IMR-90 (cell line): ENCODE data around the gene CIBAR2. TPM values are rescaled to one million over a fixed set of nuclear protein-coding genes. Genes with fewer than 3 reads are reported as not detected.

Source experiments
- ATAC-seq: fragments of 200-7000 bp; cut with Tn5 transposase; 2 replicates; pipeline ENCODE4 v1.9.1; 2020; ENCODE audit warnings: low read depth, mild to moderate bottlenecking, moderate library complexity
- BruUV-seq: library from RNA; stranded (reverse); fragments of 400-500 nt; replicated peaks from 2 replicates; lab custom pipeline; 2021; lab: Mats Ljungman, UMichigan
- CTCF ChIA-PET: fragments of 300-600 bp; formaldehyde crosslinking; extraction: SDS; loops from one replicate; lab custom pipeline; 2021; ENCODE audit warnings: antibody characterized with exemption; lab: Yijun Ruan, JAX
- POLR2A ChIA-PET: fragments of 300-600 bp; sonication (Branson Sonifier 250); formaldehyde crosslinking; loops from one replicate; lab custom pipeline; 2022; ENCODE audit warnings: antibody characterized with exemption; ENCODE audit not compliant: unreplicated experiment; lab: Charles Lee
- DNase-seq: peaks from one replicate; pipeline ENCODE4 v3.0.0; 2013
- H2AFZ ChIP-seq: replicated peaks from 2 replicates; pipeline ENCODE3; 2013; ENCODE audit warnings: low read length, mild to moderate bottlenecking; ENCODE audit not compliant: poor library complexity
- H2AK5ac ChIP-seq: 2 replicates; pipeline ENCODE4 v1.6.1; 2013; ENCODE audit warnings: low read depth, low read length, inconsistent platforms
- H2AK9ac ChIP-seq: replicated peaks from 2 replicates; pipeline ENCODE3; 2013; ENCODE audit warnings: mild to moderate bottlenecking, low read depth, low read length, moderate library complexity; ENCODE audit not compliant: poor library complexity
- H2BK120ac ChIP-seq: 2 replicates; pipeline ENCODE4 v1.6.1; 2013; ENCODE audit warnings: low read depth, low read length, inconsistent platforms
- H2BK15ac ChIP-seq: 3 replicates; pipeline ENCODE4 v1.6.1; 2013; ENCODE audit warnings: low read depth, low read length, inconsistent platforms
- H2BK20ac ChIP-seq: 2 replicates; pipeline ENCODE4 v1.6.1; 2013; ENCODE audit warnings: low read depth, mild to moderate bottlenecking, inconsistent platforms, low read length, moderate library complexity
- H2BK5ac ChIP-seq: 2 replicates; pipeline ENCODE4 v1.6.1; 2013; ENCODE audit warnings: mild to moderate bottlenecking, low read depth, low read length, inconsistent platforms; ENCODE audit not compliant: poor library complexity, severe bottlenecking
- H3K14ac ChIP-seq: replicated peaks from 2 replicates; pipeline ENCODE4 v1.6.1; 2013; ENCODE audit warnings: low read depth, low read length, inconsistent platforms
- H3K18ac ChIP-seq: 2 replicates; pipeline ENCODE4 v1.6.1; 2013; ENCODE audit warnings: low read depth, low read length, control low read depth
- H3K23ac ChIP-seq: 2 replicates; pipeline ENCODE4 v1.6.1; 2013; ENCODE audit warnings: low read depth, low read length, inconsistent platforms
- H3K27ac ChIP-seq: 2 replicates; pipeline ENCODE4 v1.5.1; 2013; ENCODE audit warnings: mild to moderate bottlenecking, control low read depth, low read length; ENCODE audit not compliant: insufficient read depth
- H3K27me3 ChIP-seq: 2 replicates; pipeline ENCODE4 v1.6.1; 2013; ENCODE audit warnings: low read length; ENCODE audit not compliant: control insufficient read depth, insufficient read depth
- H3K36me3 ChIP-seq: 2 replicates; pipeline ENCODE4 v1.6.1; 2013; ENCODE audit warnings: low read length, mixed read lengths; ENCODE audit not compliant: control insufficient read depth, insufficient read depth
- H3K4ac ChIP-seq: 2 replicates; pipeline ENCODE4 v1.6.1; 2013; ENCODE audit warnings: low read depth, low read length, inconsistent platforms
- H3K4me1 ChIP-seq: 2 replicates; pipeline ENCODE4 v1.6.1; 2013; ENCODE audit warnings: low read length, mixed read lengths; ENCODE audit not compliant: control insufficient read depth, insufficient read depth
- H3K4me2 ChIP-seq: 2 replicates; pipeline ENCODE4 v1.6.1; 2013; ENCODE audit warnings: low read depth, mild to moderate bottlenecking, control low read depth, low read length, moderate library complexity
- H3K4me3 ChIP-seq: 2 replicates; pipeline ENCODE4 v1.5.1; 2013; ENCODE audit warnings: low read depth, mild to moderate bottlenecking, control low read depth, low read length, moderate library complexity; ENCODE audit not compliant: insufficient read depth
- H3K56ac ChIP-seq: 2 replicates; pipeline ENCODE4 v1.6.1; 2013; ENCODE audit warnings: low read length, inconsistent platforms; ENCODE audit not compliant: insufficient read depth; ENCODE audit errors: extremely low read depth
- H3K79me1 ChIP-seq, 2 experiments: 2 replicates each; pipeline ENCODE4 v1.6.1; 2013; ENCODE audit warnings: low read length in 2 of 2, inconsistent platforms in 1 of 2, low read depth in 1 of 2
- H3K9ac ChIP-seq: 2 replicates; pipeline ENCODE4 v1.6.1; 2013; ENCODE audit warnings: low read depth, low read length, control low read depth
- H3K9me1 ChIP-seq: 2 replicates; pipeline ENCODE4 v1.6.1; 2013; ENCODE audit warnings: low read length, inconsistent platforms; ENCODE audit not compliant: insufficient read depth
- H3K9me3 ChIP-seq: 2 replicates; pipeline ENCODE4 v1.6.1; 2013; ENCODE audit warnings: low read length; ENCODE audit not compliant: control insufficient read depth, insufficient read depth
- H4K20me1 ChIP-seq: 2 replicates; pipeline ENCODE4 v1.6.1; 2013; ENCODE audit warnings: low read length, inconsistent platforms; ENCODE audit not compliant: insufficient read depth
- H4K5ac ChIP-seq: 2 replicates; pipeline ENCODE4 v1.6.1; 2013; ENCODE audit warnings: mild to moderate bottlenecking, low read depth, low read length, control low read depth
- H4K8ac ChIP-seq, 2 experiments: 2 replicates each; pipeline ENCODE4 v1.6.1; 2013; ENCODE audit warnings: low read depth in 2 of 2, low read length in 2 of 2, control low read depth in 1 of 2, inconsistent platforms in 1 of 2
- H4K91ac ChIP-seq: 2 replicates; pipeline ENCODE4 v1.6.1; 2013; ENCODE audit warnings: low read depth, low read length, inconsistent platforms; ENCODE audit not compliant: insufficient read depth
- BHLHE40 ChIP-seq: fragments of 150-350 bp; IDR thresholded peaks from 2 replicates; pipeline ENCODE4 v1.6.1; 2016; ENCODE audit warnings: mild to moderate bottlenecking, low read depth, low read length
- CHD1 ChIP-seq: IDR thresholded peaks from 2 replicates; pipeline ENCODE4 v1.6.1; 2012; ENCODE audit warnings: low read depth, low read length, improper control_type of control experiment
- FOS ChIP-seq: fragments of 150-350 bp; IDR thresholded peaks from 2 replicates; pipeline ENCODE4 v1.6.1; 2016; ENCODE audit warnings: low read depth, low read length
- MAFK ChIP-seq: IDR thresholded peaks from 2 replicates; pipeline ENCODE4 v1.6.1; 2012; ENCODE audit warnings: low read depth, low read length, improper control_type of control experiment
- MXI1 ChIP-seq: IDR thresholded peaks from 2 replicates; pipeline ENCODE4 v1.6.1; 2012; ENCODE audit warnings: low read depth, mild to moderate bottlenecking, low read length, moderate library complexity, borderline replicate concordance
- NFE2L2 ChIP-seq: fragments of 150-350 bp; IDR thresholded peaks from 2 replicates; pipeline ENCODE4 v1.6.1; 2016; ENCODE audit warnings: low read depth, mild to moderate bottlenecking, low read length
- POLR2A ChIP-seq: IDR thresholded peaks from 2 replicates; pipeline ENCODE4 v1.6.1; 2012; ENCODE audit warnings: mild to moderate bottlenecking, low read depth, low read length
- RAD21 ChIP-seq: IDR thresholded peaks from 2 replicates; pipeline ENCODE4 v1.6.1; 2012; ENCODE audit warnings: low read length, improper control_type of control experiment
- RFX5 ChIP-seq: IDR thresholded peaks from 2 replicates; pipeline ENCODE4 v1.8.0; 2012; ENCODE audit warnings: low read depth, mild to moderate bottlenecking, low read length, moderate library complexity
- SMC3 ChIP-seq: fragments of 150-350 bp; IDR thresholded peaks from 2 replicates; pipeline ENCODE4 v1.6.1; 2016; ENCODE audit warnings: low read depth, mild to moderate bottlenecking, antibody characterized with exemption, low read length, moderate library complexity
- WGBS, 2 experiments: methylation state at CpG; one replicate each; pipeline versions ENCODE4 v1.1.5 to v1.1.7; 2013; ENCODE audit warnings: missing lambda C conversion rate in 2 of 2; ENCODE audit not compliant: insufficient read length in 1 of 2; ENCODE audit errors: extremely low coverage in 2 of 2; 5-methylcytosine and 5-hydroxymethylcytosine counted together
- dilution Hi-C: fragments of 300-500 bp; cut with HindIII; formaldehyde crosslinking; loops from one replicate; pipeline ENCODE4 v1.14.3; 2018; ENCODE audit warnings: low sequenced_read_pairs; ENCODE audit not compliant: unreplicated experiment
- in situ Hi-C: fragments of 300-500 bp; cut with MboI; formaldehyde crosslinking; loops from 3 replicates; pipeline ENCODE4 v1.14.3; 2019; ENCODE audit warnings: low sequenced_read_pairs, inconsistent platforms, mixed read lengths
- intact Hi-C: fragments of 100-400 bp; cut with micrococcal nuclease; formaldehyde crosslinking; loops from 2 replicates; pipeline ENCODE4 v1.10.0; 2022
- polyA plus RNA-seq, 3 experiments: library from polyadenylated mRNA; depleted of rRNA; stranded (reverse); fragments of >200 nt; gene quantifications; 2 replicates each; pipeline ENCODE4 v1.2.3, GENCODE V29; 2012; ENCODE audit warnings: low replicate concordance in 1 of 3
- total RNA-seq: library from RNA; depleted of rRNA; stranded (reverse); fragments of >200 nt; gene quantifications from 2 replicates; pipeline ENCODE4 v1.2.3, GENCODE V29; 2012
- TF ChIP-seq, protein P1 (sequence below): conservative IDR thresholded peaks from 2 replicates; pipeline ENCODE4 v1.5.1; 2012; ENCODE audit warnings: mild to moderate bottlenecking, low read depth, low read length, improper control_type of control experiment

The CIBAR2 gene
- total and polyA plus RNA-seq, 2 of the 4 experiments (the other 2 are of a cell fraction): 0.18 to 0.24 TPM

DNA sequence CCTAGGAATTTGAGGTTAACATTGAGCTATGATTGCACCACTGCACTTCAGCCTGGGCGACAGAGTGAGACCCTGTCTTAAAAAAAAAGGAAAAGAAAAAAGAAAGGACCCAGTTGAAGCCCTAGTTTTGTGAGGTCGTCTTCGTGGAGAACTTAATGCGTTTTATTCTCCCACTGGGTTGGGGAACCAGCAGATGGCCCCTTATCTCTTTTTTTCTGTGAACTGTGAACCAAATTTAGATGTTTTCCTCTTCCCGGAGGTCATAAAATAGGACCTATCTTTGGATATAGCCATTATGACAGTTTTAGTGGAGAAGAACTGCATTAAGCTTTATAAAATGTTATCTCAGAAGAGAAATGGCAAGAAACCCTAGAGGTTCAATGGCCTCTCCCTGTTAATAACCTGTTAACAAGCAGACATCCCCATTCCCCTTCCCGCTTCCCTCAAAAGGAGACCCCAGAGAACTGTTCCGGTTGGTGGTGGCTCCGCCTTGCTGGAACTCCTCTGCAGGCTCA, 61.1 kb downstream of the CIBAR2 start:
- Histone ChIP-seq H2BK120ac (no peak overlapping the region), H3K9me3 (no peaks in the 10 kb centered on the region), H3K14ac (no peak overlapping the region), H3K4me3 (no peak overlapping the region), H3K18ac (no peak overlapping the region), H3K79me1 (peaks cover 3 to 21% of the 10 kb centered on the region in 2 experiments; a peak in 3 of 4 replicates), H3K4me2 (no peak overlapping the region), H3K4me1 (peaks cover 12% of the 10 kb centered on the region), H2BK20ac (no peak overlapping the region), H2BK15ac (no peak overlapping the region), H2AK9ac (no peak overlapping the region), H4K5ac (no peak overlapping the region), H4K8ac (no peak overlapping the region), H3K9ac (no peak overlapping the region), H3K56ac (no peak overlapping the region), H2AFZ (no peak overlapping the region), H2AK5ac (no peak overlapping the region; the same call in 1 of the 2 replicates), H2BK5ac (no peak overlapping the region), H3K4ac (no peak overlapping the region), H3K23ac (no peak overlapping the region), H4K91ac (no peak overlapping the region; the same call in 1 of the 2 replicates), H3K9me1 (peaks cover 3% of the 10 kb centered on the region), H3K27ac (no peak overlapping the region), H4K20me1 (peaks cover 21% of the 10 kb centered on the region), H3K27me3 (0 out of 2 replicates have a peak, but pooled peaks cover 1% of the 10 kb centered on the region), H3K36me3 (peaks cover 2% of the 10 kb centered on the region; the same call in 1 of the 2 replicates)
- dilution Hi-C loops: no loop called here
- WGBS, 2 experiments: 100% methylated on average over 2 of the region's 8 CpGs; no CpG with 5 or more reads in 1 of the 2 experiments
- BruUV-seq: no TSS peak
- ChIA-PET POLR2A (interaction anchor here (1.0 kb wide), 1 partner anchor 21 kb away, joined by 3 read pairs; no protein-coding TSS in a partner anchor), CTCF (no interaction called here)
- no peak for ATAC-seq
- in situ Hi-C loops: no loop called here
- no peak for DNase-seq
- TF ChIP-seq NFE2L2 (no peak), POLR2A (no peak), RAD21 (no peak), CHD1 (no peak), MAFK (no peak), BHLHE40 (no peak), FOS (no peak), SMC3 (no peak), RFX5 (no peak), MXI1 (no peak)
- TF ChIP-seq, protein P1, sequence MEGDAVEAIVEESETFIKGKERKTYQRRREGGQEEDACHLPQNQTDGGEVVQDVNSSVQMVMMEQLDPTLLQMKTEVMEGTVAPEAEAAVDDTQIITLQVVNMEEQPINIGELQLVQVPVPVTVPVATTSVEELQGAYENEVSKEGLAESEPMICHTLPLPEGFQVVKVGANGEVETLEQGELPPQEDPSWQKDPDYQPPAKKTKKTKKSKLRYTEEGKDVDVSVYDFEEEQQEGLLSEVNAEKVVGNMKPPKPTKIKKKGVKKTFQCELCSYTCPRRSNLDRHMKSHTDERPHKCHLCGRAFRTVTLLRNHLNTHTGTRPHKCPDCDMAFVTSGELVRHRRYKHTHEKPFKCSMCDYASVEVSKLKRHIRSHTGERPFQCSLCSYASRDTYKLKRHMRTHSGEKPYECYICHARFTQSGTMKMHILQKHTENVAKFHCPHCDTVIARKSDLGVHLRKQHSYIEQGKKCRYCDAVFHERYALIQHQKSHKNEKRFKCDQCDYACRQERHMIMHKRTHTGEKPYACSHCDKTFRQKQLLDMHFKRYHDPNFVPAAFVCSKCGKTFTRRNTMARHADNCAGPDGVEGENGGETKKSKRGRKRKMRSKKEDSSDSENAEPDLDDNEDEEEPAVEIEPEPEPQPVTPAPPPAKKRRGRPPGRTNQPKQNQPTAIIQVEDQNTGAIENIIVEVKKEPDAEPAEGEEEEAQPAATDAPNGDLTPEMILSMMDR: no peak
- intact Hi-C loops: no loop called here
